Stimulated activated CD4-positive, alpha-beta T cell treated with anti-CD3 and anti-CD28 coated beads, Interleukin-4, amount 100 ng/mL, for 1 hour (primary cell): ENCODE data around the gene TNFRSF6B.

Source experiments
- DNase-seq: peaks from one replicate; pipeline ENCODE4 v3.0.0-alpha.2; 2020

The TNFRSF6B gene

GRCh38 chr20:63698739-63699465 lies 2.5 kb downstream of the TNFRSF6B start:
- DNase-seq: peak; percentile 64

- no peak for DNase-seq
These were observed 3.2 kb downstream of the TNFRSF6B start for GRCh38 chr20:63699466-63700198.

- no peak for DNase-seq
These were observed 4.0 kb downstream of the TNFRSF6B start for GRCh38 chr20:63700199-63701050.

- no peak for DNase-seq
These were observed 4.5 kb downstream of the TNFRSF6B start for GRCh38 chr20:63701051-63701328.

GRCh38 chr20:63701329-63702035 lies 5.0 kb downstream of the TNFRSF6B start:
- DNase-seq: no peak

GRCh38 chr20:63702036-63702665 lies 5.7 kb downstream of the TNFRSF6B start:
- DNase-seq: no peak

GRCh38 chr20:63702751-63703470 lies 6.5 kb downstream of the TNFRSF6B start:
- DNase-seq: no peak

- DNase-seq: no peak
These were observed 7.1 kb downstream of the TNFRSF6B start for GRCh38 chr20:63703471-63703975.

- no peak for DNase-seq
These were observed 7.7 kb downstream of the TNFRSF6B start for GRCh38 chr20:63703976-63704748.

- DNase-seq: no peak
These were observed 8.3 kb downstream of the TNFRSF6B start for GRCh38 chr20:63704749-63705117.

- no peak for DNase-seq
These were observed 9.0 kb downstream of the TNFRSF6B start for GRCh38 chr20:63705232-63706026.

GRCh38 chr20:63706027-63706695 lies 9.7 kb downstream of the TNFRSF6B start:
- DNase-seq: no peak

- peak; percentile 72 for DNase-seq
These were observed 10.6 kb downstream of the TNFRSF6B start for GRCh38 chr20:63706852-63707557.

- DNase-seq: peak; percentile 90
These were observed 11.3 kb downstream of the TNFRSF6B start, which contains the start of the genes ARFRP1 and ZGPAT for GRCh38 chr20:63707558-63708300. TSS of gene ARFRP1 (minus strand) at chr20:63707976. CDS start at chr20:63707091, 885 bp downstream. TSS of gene ZGPAT (plus strand) at chr20:63708039. CDS start at chr20:63708581, 542 bp downstream.

- DNase-seq: peak; percentile 9
These were observed 12.1 kb downstream of the TNFRSF6B start for GRCh38 chr20:63708301-63709148.

- no peak for DNase-seq
These were observed 12.7 kb downstream of the TNFRSF6B start for GRCh38 chr20:63709149-63709527.
